GM23338 (cell line): Measurements from ENCODE around the gene POMGNT1. TPM values are rescaled to one million over a fixed set of nuclear protein-coding genes. Genes with fewer than 3 reads are reported as not detected.

ENCODE experiments used
- ATAC-seq: fragments of 200-7000 bp; cut with Tn5 transposase; 3 replicates; pipeline ENCODE4 v1.9.1; 2020
- DNase-seq: peaks from one replicate; pipeline ENCODE4 v3.0.0-alpha.2; 2015; ENCODE audit warnings: low spot score
- H2AFZ ChIP-seq: fragments of 200-600 bp; sonication (generic); 2 replicates; pipeline ENCODE4 v1.8.0; 2016; ENCODE audit warnings: antibody characterized with exemption, mild to moderate bottlenecking, moderate library complexity
- H3F3A ChIP-seq: fragments of 200-600 bp; sonication (generic); replicated peaks from 2 replicates; pipeline ENCODE4 v1.8.0; 2017; ENCODE audit warnings: antibody characterized with exemption, mixed run types, low read depth
- H3K27ac ChIP-seq: fragments of 200-600 bp; sonication (generic); 2 replicates; pipeline ENCODE4 v1.6.1; 2016; ENCODE audit warnings: low read depth
- H3K27me3 ChIP-seq: fragments of 200-600 bp; sonication (generic); 2 replicates; pipeline ENCODE4 v1.8.0; 2016; ENCODE audit warnings: mild to moderate bottlenecking, mixed run types, moderate library complexity; ENCODE audit not compliant: insufficient read depth
- H3K36me3 ChIP-seq: fragments of 200-600 bp; sonication (generic); 2 replicates; pipeline ENCODE4 v1.8.0; 2016; ENCODE audit warnings: mild to moderate bottlenecking; ENCODE audit not compliant: insufficient read depth
- H3K4me1 ChIP-seq: fragments of 200-600 bp; sonication (generic); 2 replicates; pipeline ENCODE4 v1.8.0; 2016; ENCODE audit warnings: mild to moderate bottlenecking, moderate library complexity; ENCODE audit not compliant: insufficient read depth
- H3K4me2 ChIP-seq: fragments of 200-600 bp; sonication (generic); 2 replicates; pipeline ENCODE4 v1.7.1; 2017; ENCODE audit warnings: mixed run types
- H3K4me3 ChIP-seq: fragments of 200-600 bp; sonication (generic); 2 replicates; pipeline ENCODE4 v1.6.1; 2016; ENCODE audit warnings: mixed run types
- H3K79me2 ChIP-seq: fragments of 200-600 bp; sonication (generic); replicated peaks from 2 replicates; pipeline ENCODE4 v1.8.0; 2017; ENCODE audit warnings: mild to moderate bottlenecking; ENCODE audit not compliant: insufficient read depth
- H3K9me2 ChIP-seq: fragments of 200-600 bp; sonication (generic); 2 replicates; pipeline ENCODE4 v1.8.0; 2017; ENCODE audit not compliant: insufficient read depth
- H4K20me1 ChIP-seq: fragments of 200-600 bp; sonication (generic); replicated peaks from 2 replicates; pipeline ENCODE4 v1.8.0; 2017; ENCODE audit warnings: mild to moderate bottlenecking; ENCODE audit not compliant: insufficient read depth
- H3K27ac Mint-ChIP-seq: 2 replicates; pipeline ENCODE4 v1.8.0; 2020; ENCODE audit warnings: inconsistent platforms, mild to moderate bottlenecking, moderate library complexity, mixed read lengths
- H3K27me3 Mint-ChIP-seq: 3 replicates; pipeline ENCODE4 v1.8.0; 2022; ENCODE audit warnings: low read depth, mild to moderate bottlenecking, moderate library complexity, mixed read lengths, inconsistent platforms; ENCODE audit not compliant: insufficient read depth, poor library complexity
- H3K36me3 Mint-ChIP-seq: 3 replicates; pipeline ENCODE4 v1.8.0; 2021; ENCODE audit warnings: low read depth, mild to moderate bottlenecking, inconsistent platforms, moderate library complexity, mixed read lengths
- H3K4me1 Mint-ChIP-seq: 3 replicates; pipeline ENCODE4 v1.8.0; 2020; ENCODE audit warnings: mild to moderate bottlenecking, inconsistent platforms, mixed read lengths
- H3K4me3 Mint-ChIP-seq: 3 replicates; pipeline ENCODE4 v1.8.0; 2021; ENCODE audit warnings: moderate library complexity, mild to moderate bottlenecking, inconsistent platforms, mixed read lengths
- H3K9me3 Mint-ChIP-seq: 3 replicates; pipeline ENCODE4 v1.8.0; 2020; ENCODE audit warnings: moderate library complexity, mild to moderate bottlenecking, inconsistent platforms, mixed read lengths
- CREB1 ChIP-seq: fragments of 250-450 bp; sonication (Bioruptor Pico); IDR thresholded peaks from 2 replicates; pipeline ENCODE4 v1.5.0; 2020; ENCODE audit warnings: low read depth, mild to moderate bottlenecking, moderate library complexity
- ETS1 ChIP-seq: IDR thresholded peaks from 2 replicates; pipeline ENCODE4 v1.6.1; 2016; ENCODE audit warnings: antibody characterized with exemption
- EZH2 ChIP-seq: fragments of 200-600 bp; sonication (generic); IDR thresholded peaks from one replicate; pipeline ENCODE4 v1.8.0; 2017; ENCODE audit warnings: antibody characterized with exemption, mild to moderate bottlenecking, low read depth; ENCODE audit not compliant: unreplicated experiment
- JUNB ChIP-seq: IDR thresholded peaks from one replicate; pipeline ENCODE4 v1.6.1; 2016; ENCODE audit warnings: antibody characterized with exemption; ENCODE audit not compliant: unreplicated experiment
- NANOG ChIP-seq: IDR thresholded peaks from 2 replicates; pipeline ENCODE4 v1.6.1; 2016; ENCODE audit warnings: antibody characterized with exemption, borderline replicate concordance
- POLR2AphosphoS5 ChIP-seq: IDR thresholded peaks from 2 replicates; pipeline ENCODE4 v1.6.1; 2016; ENCODE audit warnings: antibody characterized with exemption, low read depth
- ZNF114 ChIP-seq: fragments of 250-450 bp; sonication (Bioruptor Pico); IDR thresholded peaks from 2 replicates; pipeline ENCODE4 v1.5.0; 2020; ENCODE audit warnings: mild to moderate bottlenecking, moderate library complexity
- ZNF331 ChIP-seq: fragments of 250-450 bp; sonication (Bioruptor Pico); IDR thresholded peaks from 2 replicates; pipeline ENCODE4 v1.5.0; 2020; ENCODE audit warnings: low read depth, mild to moderate bottlenecking, moderate library complexity
- polyA plus RNA-seq: library from polyadenylated mRNA; unstranded; fragments of >200 nt; fragmentation: Nextera tagmentation; extraction: Ambion mirVana; gene quantifications from 2 replicates; pipeline ENCODE4 v1.2.1, GENCODE V29; 2016
- total RNA-seq: library from RNA; depleted of rRNA; stranded (reverse); fragments of >200 nt; shearing (Covaris generic); gene quantifications from 2 replicates; pipeline ENCODE4 v1.2.3, GENCODE V29; 2014
- TF ChIP-seq, protein P1 (sequence below): IDR thresholded peaks from one replicate; pipeline ENCODE4 v1.6.1; 2018; ENCODE audit warnings: antibody characterized with exemption; ENCODE audit not compliant: unreplicated experiment
- TF ChIP-seq, protein P2 (sequence below): fragments of 250-450 bp; sonication (Bioruptor Pico); IDR thresholded peaks from 2 replicates; pipeline ENCODE4 v1.5.0; 2020; ENCODE audit warnings: mild to moderate bottlenecking, moderate library complexity

POMGNT1 gene
- total and polyA plus RNA-seq, 2 experiments from 2014 or later, result 24.3 to 32.1 TPM

DNA sequence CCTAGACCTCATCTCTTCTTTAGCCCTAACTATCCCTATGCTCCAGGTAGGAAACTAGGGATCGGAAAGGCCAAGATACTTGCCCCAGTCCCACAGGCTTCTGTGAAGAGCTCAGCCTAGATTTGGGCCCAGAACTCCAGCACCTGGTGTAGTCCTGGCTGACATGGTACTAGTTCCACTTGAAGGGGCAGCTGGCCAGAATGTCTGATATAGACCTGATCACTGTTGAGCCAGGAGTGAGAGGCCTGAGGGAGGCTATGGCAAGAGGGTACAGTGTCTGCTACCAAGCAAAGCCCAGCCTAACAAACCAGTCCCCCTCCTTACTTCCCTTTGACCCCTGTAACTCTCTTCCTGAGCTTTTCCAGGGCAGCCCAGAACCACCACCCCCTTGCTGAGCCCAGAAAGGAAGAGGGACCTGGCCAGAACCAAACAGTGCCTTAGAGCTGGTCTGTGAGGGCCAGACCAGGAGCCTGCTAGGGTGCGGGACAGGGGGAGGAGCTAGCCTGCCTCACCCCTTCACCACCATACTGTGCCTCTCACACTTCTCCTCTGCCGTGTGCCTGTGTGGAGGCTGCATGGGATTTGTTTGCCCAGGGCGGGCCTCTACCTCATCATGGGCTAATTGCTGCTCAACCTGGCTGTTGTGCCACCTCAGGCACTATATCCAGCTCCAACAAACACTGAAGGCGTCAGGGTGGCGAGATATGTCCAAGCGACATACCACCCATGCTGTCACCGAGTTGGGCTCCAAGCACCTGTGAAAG is 10.9 kb downstream of the POMGNT1 start:
- ATAC-seq, result no peak

DNA sequence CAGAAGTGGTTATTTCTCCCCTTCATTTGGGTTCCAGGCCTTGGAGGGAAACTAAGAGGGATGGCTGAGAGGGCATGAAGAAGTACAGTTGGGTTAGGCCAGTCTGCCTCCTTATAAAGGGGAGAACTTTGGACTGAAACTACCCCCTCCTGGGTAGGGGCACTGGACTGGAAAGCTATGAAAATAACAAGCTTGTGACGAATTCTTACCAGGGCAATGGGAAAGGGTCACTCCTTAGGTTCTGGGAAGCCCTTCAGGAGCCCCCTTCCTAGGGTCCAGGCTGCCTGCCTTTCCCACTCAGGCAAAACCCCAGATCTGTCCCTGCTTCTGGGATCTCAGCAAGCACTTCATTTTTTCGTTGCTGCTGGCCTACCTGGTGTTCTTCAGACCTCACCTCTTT is 12.2 kb downstream of the POMGNT1 start:
- Mint-ChIP-seq H3K36me3 (peaks cover 11% of the 10 kb centered on the region), H3K27ac (no peak overlapping the region), H3K4me1 (peaks cover 4% of the 10 kb centered on the region; the same call in 1 of the 3 replicates), H3K4me3 (no peak overlapping the region), H3K9me3 (no peaks in the 10 kb centered on the region), H3K27me3 (peaks cover 12% of the 10 kb centered on the region)
- Histone ChIP-seq H2AFZ (no peak overlapping the region), H4K20me1 (no peaks in the 10 kb centered on the region), H3F3A (no peaks in the 10 kb centered on the region), H3K4me3 (no peak overlapping the region), H3K27me3 (0 out of 2 replicates have a peak, but pooled peaks cover 6% of the 10 kb centered on the region), H3K9me2 (no peaks in the 10 kb centered on the region), H3K4me1 (no peaks in the 10 kb centered on the region), H3K36me3 (no peaks in the 10 kb centered on the region), H3K79me2 (no peaks in the 10 kb centered on the region), H3K27ac (no peak overlapping the region), H3K4me2 (no peak overlapping the region)
- DNase-seq (no peak), ATAC-seq (no peak)
- TF ChIP-seq ZNF331 (CRISPR knock-in tag), result no peak
- TF ChIP-seq, protein P1, sequence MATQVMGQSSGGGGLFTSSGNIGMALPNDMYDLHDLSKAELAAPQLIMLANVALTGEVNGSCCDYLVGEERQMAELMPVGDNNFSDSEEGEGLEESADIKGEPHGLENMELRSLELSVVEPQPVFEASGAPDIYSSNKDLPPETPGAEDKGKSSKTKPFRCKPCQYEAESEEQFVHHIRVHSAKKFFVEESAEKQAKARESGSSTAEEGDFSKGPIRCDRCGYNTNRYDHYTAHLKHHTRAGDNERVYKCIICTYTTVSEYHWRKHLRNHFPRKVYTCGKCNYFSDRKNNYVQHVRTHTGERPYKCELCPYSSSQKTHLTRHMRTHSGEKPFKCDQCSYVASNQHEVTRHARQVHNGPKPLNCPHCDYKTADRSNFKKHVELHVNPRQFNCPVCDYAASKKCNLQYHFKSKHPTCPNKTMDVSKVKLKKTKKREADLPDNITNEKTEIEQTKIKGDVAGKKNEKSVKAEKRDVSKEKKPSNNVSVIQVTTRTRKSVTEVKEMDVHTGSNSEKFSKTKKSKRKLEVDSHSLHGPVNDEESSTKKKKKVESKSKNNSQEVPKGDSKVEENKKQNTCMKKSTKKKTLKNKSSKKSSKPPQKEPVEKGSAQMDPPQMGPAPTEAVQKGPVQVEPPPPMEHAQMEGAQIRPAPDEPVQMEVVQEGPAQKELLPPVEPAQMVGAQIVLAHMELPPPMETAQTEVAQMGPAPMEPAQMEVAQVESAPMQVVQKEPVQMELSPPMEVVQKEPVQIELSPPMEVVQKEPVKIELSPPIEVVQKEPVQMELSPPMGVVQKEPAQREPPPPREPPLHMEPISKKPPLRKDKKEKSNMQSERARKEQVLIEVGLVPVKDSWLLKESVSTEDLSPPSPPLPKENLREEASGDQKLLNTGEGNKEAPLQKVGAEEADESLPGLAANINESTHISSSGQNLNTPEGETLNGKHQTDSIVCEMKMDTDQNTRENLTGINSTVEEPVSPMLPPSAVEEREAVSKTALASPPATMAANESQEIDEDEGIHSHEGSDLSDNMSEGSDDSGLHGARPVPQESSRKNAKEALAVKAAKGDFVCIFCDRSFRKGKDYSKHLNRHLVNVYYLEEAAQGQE, result no peak
- TF ChIP-seq JUNB, result no peak
- no peak for TF ChIP-seq CREB1 (CRISPR knock-in tag)
- TF ChIP-seq NANOG, result no peak
- TF ChIP-seq, protein P2, sequence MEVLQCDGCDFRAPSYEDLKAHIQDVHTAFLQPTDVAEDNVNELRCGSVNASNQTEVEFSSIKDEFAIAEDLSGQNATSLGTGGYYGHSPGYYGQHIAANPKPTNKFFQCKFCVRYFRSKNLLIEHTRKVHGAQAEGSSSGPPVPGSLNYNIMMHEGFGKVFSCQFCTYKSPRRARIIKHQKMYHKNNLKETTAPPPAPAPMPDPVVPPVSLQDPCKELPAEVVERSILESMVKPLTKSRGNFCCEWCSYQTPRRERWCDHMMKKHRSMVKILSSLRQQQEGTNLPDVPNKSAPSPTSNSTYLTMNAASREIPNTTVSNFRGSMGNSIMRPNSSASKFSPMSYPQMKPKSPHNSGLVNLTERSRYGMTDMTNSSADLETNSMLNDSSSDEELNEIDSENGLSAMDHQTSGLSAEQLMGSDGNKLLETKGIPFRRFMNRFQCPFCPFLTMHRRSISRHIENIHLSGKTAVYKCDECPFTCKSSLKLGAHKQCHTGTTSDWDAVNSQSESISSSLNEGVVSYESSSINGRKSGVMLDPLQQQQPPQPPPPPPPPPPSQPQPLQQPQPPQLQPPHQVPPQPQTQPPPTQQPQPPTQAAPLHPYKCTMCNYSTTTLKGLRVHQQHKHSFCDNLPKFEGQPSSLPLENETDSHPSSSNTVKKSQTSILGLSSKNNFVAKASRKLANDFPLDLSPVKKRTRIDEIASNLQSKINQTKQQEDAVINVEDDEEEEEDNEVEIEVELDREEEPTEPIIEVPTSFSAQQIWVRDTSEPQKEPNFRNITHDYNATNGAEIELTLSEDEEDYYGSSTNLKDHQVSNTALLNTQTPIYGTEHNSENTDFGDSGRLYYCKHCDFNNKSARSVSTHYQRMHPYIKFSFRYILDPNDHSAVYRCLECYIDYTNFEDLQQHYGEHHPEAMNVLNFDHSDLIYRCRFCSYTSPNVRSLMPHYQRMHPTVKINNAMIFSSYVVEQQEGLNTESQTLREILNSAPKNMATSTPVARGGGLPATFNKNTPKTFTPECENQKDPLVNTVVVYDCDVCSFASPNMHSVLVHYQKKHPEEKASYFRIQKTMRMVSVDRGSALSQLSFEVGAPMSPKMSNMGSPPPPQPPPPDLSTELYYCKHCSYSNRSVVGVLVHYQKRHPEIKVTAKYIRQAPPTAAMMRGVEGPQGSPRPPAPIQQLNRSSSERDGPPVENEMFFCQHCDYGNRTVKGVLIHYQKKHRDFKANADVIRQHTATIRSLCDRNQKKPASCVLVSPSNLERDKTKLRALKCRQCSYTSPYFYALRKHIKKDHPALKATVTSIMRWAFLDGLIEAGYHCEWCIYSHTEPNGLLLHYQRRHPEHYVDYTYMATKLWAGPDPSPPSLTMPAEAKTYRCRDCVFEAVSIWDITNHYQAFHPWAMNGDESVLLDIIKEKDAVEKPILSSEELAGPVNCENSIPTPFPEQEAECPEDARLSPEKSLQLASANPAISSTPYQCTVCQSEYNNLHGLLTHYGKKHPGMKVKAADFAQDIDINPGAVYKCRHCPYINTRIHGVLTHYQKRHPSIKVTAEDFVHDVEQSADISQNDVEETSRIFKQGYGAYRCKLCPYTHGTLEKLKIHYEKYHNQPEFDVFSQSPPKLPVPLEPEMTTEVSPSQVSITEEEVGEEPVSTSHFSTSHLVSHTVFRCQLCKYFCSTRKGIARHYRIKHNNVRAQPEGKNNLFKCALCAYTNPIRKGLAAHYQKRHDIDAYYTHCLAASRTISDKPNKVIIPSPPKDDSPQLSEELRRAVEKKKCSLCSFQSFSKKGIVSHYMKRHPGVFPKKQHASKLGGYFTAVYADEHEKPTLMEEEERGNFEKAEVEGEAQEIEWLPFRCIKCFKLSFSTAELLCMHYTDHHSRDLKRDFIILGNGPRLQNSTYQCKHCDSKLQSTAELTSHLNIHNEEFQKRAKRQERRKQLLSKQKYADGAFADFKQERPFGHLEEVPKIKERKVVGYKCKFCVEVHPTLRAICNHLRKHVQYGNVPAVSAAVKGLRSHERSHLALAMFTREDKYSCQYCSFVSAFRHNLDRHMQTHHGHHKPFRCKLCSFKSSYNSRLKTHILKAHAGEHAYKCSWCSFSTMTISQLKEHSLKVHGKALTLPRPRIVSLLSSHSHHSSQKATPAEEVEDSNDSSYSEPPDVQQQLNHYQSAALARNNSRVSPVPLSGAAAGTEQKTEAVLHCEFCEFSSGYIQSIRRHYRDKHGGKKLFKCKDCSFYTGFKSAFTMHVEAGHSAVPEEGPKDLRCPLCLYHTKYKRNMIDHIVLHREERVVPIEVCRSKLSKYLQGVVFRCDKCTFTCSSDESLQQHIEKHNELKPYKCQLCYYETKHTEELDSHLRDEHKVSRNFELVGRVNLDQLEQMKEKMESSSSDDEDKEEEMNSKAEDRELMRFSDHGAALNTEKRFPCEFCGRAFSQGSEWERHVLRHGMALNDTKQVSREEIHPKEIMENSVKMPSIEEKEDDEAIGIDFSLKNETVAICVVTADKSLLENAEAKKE, result no peak
- no peak for TF ChIP-seq POLR2AphosphoS5
- TF ChIP-seq ZNF114, result no peak
- TF ChIP-seq ETS1, result no peak

More for the DNA sequence above, 10.9 kb downstream of the POMGNT1 start:
- H3F3A ChIP-seq, result no peaks in the 10 kb centered on the region
- H3K9me2 ChIP-seq, result no peaks in the 10 kb centered on the region
- no peaks in the 10 kb centered on the region for H3K36me3 ChIP-seq
- H3K4me3 Mint-ChIP-seq, result no peak overlapping the region
- peaks cover 4% of the 10 kb centered on the region; the same call in 1 of the 3 replicates for H3K4me1 Mint-ChIP-seq
- H3K27ac ChIP-seq, result no peak overlapping the region
- no peaks in the 10 kb centered on the region for H4K20me1 ChIP-seq
- no peak overlapping the region for H3K4me2 ChIP-seq
- no peak for TF ChIP-seq EZH2
- no peaks in the 10 kb centered on the region for H3K9me3 Mint-ChIP-seq
- no peaks in the 10 kb centered on the region for H3K4me1 ChIP-seq
- no peak overlapping the region for H3K4me3 ChIP-seq
- peaks cover 15% of the 10 kb centered on the region for H3K36me3 Mint-ChIP-seq
- H3K79me2 ChIP-seq, result no peaks in the 10 kb centered on the region
- no peak for DNase-seq
- H2AFZ ChIP-seq, result no peak overlapping the region
- peaks cover 9% of the 10 kb centered on the region for H3K27me3 Mint-ChIP-seq
- no peaks in the 10 kb centered on the region for H3K27me3 ChIP-seq
- H3K27ac Mint-ChIP-seq, result no peak overlapping the region
